Ovary (tissue), 9 donors: ENCODE results near the gene RGS9. TPM values are rescaled to one million over a fixed set of nuclear protein-coding genes. Genes with fewer than 3 reads are reported as not detected.

ENCODE experiments used
- DNase-seq, 5 donors: peaks; one replicate each; pipeline ENCODE4 v3.0.0-alpha.2; 2019 to 2020
- H3K27ac ChIP-seq, 2 donors: fragments of 200-600 bp; one replicate each; pipeline versions ENCODE4 v1.5.1 to v1.8.0; 2019 to 2022
- H3K27me3 ChIP-seq: fragments of 200-600 bp; one replicate; pipeline ENCODE4 v1.8.0; 2022
- H3K36me3 ChIP-seq: fragments of 200-600 bp; sonication (generic); one replicate; pipeline ENCODE4 v1.5.1; 2019
- H3K4me1 ChIP-seq: one replicate; pipeline ENCODE4 v1.8.1; 2013; ENCODE audit warnings: mild to moderate bottlenecking, moderate library complexity; ENCODE audit not compliant: insufficient read depth
- H3K4me3 ChIP-seq: fragments of 200-600 bp; sonication (generic); one replicate; pipeline ENCODE4 v1.5.1; 2017
- H3K9me3 ChIP-seq, 2 donors: fragments of 200-600 bp in 1 of 2; sonication (generic) in 1 of 2; one replicate each; pipeline versions ENCODE4 v1.5.1 to v1.8.1; 2013 to 2019; ENCODE audit warnings: mild to moderate bottlenecking in 1 of 2, moderate library complexity in 1 of 2
- CTCF ChIP-seq, 3 donors: fragments of 450-650 bp in 2 of 3; fragments of 200-600 bp in 1 of 3; IDR thresholded peaks; one replicate each; pipeline versions ENCODE4 v1.5.1 to v1.8.0; 2016 to 2022; ENCODE audit warnings: antibody characterized with exemption in 3 of 3, mild to moderate bottlenecking in 1 of 3
- EP300 ChIP-seq: sonication (generic); formaldehyde crosslinking; IDR thresholded peaks from one replicate; pipeline ENCODE4 v1.6.1; 2017; ENCODE audit warnings: antibody characterized with exemption
- POLR2A ChIP-seq: fragments of 450-650 bp; IDR thresholded peaks from one replicate; pipeline ENCODE4 v1.6.1; 2017; ENCODE audit warnings: antibody characterized with exemption, mild to moderate bottlenecking, moderate library complexity
- WGBS, 3 donors: extraction: QIAGEN DNeasy Blood & Tissue Kit in 1 of 3; methylation state at CpG; one replicate each; pipeline versions ENCODE4 v1.1.5 to v1.1.7; 2013 to 2017; 5-methylcytosine and 5-hydroxymethylcytosine counted together
- intact Hi-C, 4 donors: fragments of 100-400 bp; cut with DNase I; formaldehyde crosslinking; loops; one replicate each; pipeline versions ENCODE4 v1.11.0 to v1.15.1; 2022 to 2023
- polyA plus RNA-seq, 2 donors: library from polyadenylated mRNA; stranded (reverse); fragments of 200-250 nt in 1 of 2; fragments of 350-450 nt in 1 of 2; fragmentation: Illumina TruSeq in 1 of 2; extraction: RNeasy Lipid Tissue Mini Kit (QIAGEN cat#74804) in 1 of 2; gene quantifications; one replicate each; pipeline ENCODE4 v1.2.3, GENCODE V29; 2013 to 2014
- small RNA-seq: library from RNA; depleted of rRNA; stranded (forward); fragments of <200 nt; gene quantifications from one replicate; pipeline ENCODE3, GENCODE V24; 2016
- total RNA-seq, 7 donors: library from RNA; depleted of rRNA in 2 of 7; stranded (reverse); fragments of >200 nt in 2 of 7; fragmentation: NEBNext Ultra II Directional in 3 of 7; extraction: Animal tissue kit (Norgen Biotek cat#: 25700) in 3 of 7; gene quantifications; one replicate each; pipeline versions ENCODE4 v1.1.0 to v1.2.4, GENCODE V29; 2016 to 2023
- donor health status: DM: no; HTN: no; CAD: no; lungs with moderate emphysema.
- donor health status: DM: no; HTN: no; CAD: no.
- donor health status: Bipolar disorder and iron deficiency.
- donor health status: DM: yes; HTN: yes; CAD: no.
- donor health status: DM: no; HTN: no; CAD: no.
- donor health status: DM: yes; HTN: yes; CAD: no.

Gene RGS9
- total and polyA plus RNA-seq, 9 donors, result 5.3 to 15.7 (median 9.1) TPM

GRCh38 chr17:65270499-65271253 lies 133.5 kb downstream of the RGS9 start:
- TF ChIP-seq POLR2A (no peak), EP300 (no peak), CTCF (IDR thresholded peaks at IDR 0.05) (no peak)
- Histone ChIP-seq H3K4me3 (no peak overlapping the region), H3K9me3 (no peaks in the 10 kb centered on the region), H3K36me3 (no peaks in the 10 kb centered on the region), H3K27ac (no peak overlapping the region), H3K4me1 (no peaks in the 10 kb centered on the region), H3K27me3 (no peaks in the 10 kb centered on the region)
- intact Hi-C loops, result no loop called here
- no peak for DNase-seq
- 36 to 49% (median 48%) methylated on average over 23 of the region's 23 CpGs for WGBS, 3 donors

- intact Hi-C loops, result no loop called here
- no peaks in the 10 kb centered on the region for H3K27me3 ChIP-seq
- 61 to 73% (median 66%) methylated on average over 4 of the region's 4 CpGs for WGBS, 3 donors
- no peaks in the 10 kb centered on the region for H3K9me3 ChIP-seq
- no peaks in the 10 kb centered on the region for H3K4me1 ChIP-seq
- no peak overlapping the region for H3K27ac ChIP-seq
- H3K4me3 ChIP-seq, result no peak overlapping the region
- H3K36me3 ChIP-seq, result no peaks in the 10 kb centered on the region
- TF ChIP-seq CTCF (IDR thresholded peaks at IDR 0.05) (no peak), EP300 (no peak), POLR2A (no peak)
- DNase-seq, result no peak
Observed at GRCh38 chr17:65271296-65271695, 134.1 kb downstream of the RGS9 start.

Small RNA genes lying within 50 kb of the gene (small RNA-seq; reads per million reads assigned to genes)
- not detected for gene AC060771.1

Other genes starting within 250 kb of the RGS9 start
- 10 to 100 TPM in 6 of 7 donors, 1 to 10 TPM in 1; 8.9 to 23.4 (median 10.9) TPM for gene LRRC37A3, start 217.9 kb upstream of the RGS9 start, total RNA-seq
- 1 to 10 TPM; 2.5 to 7.1 TPM for gene LRRC37A3, start 217.9 kb upstream of the RGS9 start, polyA plus RNA-seq
- gene GNA13, start 80.6 kb upstream of the RGS9 start, total RNA-seq, result 10 to 100 TPM; 39.9 to 48.8 (median 45.7) TPM
- gene GNA13, start 80.6 kb upstream of the RGS9 start, polyA plus RNA-seq, result 10 to 100 TPM; 20.9 to 30.1 TPM